ENCODE data around the gene GLIS1. TPM values are rescaled to one million over a fixed set of nuclear protein-coding genes. Genes with fewer than 3 reads are reported as not detected.

The GLIS1 gene
- total RNA-seq, 1 experiment from 2014 or later = 0.13 TPM

DNA sequence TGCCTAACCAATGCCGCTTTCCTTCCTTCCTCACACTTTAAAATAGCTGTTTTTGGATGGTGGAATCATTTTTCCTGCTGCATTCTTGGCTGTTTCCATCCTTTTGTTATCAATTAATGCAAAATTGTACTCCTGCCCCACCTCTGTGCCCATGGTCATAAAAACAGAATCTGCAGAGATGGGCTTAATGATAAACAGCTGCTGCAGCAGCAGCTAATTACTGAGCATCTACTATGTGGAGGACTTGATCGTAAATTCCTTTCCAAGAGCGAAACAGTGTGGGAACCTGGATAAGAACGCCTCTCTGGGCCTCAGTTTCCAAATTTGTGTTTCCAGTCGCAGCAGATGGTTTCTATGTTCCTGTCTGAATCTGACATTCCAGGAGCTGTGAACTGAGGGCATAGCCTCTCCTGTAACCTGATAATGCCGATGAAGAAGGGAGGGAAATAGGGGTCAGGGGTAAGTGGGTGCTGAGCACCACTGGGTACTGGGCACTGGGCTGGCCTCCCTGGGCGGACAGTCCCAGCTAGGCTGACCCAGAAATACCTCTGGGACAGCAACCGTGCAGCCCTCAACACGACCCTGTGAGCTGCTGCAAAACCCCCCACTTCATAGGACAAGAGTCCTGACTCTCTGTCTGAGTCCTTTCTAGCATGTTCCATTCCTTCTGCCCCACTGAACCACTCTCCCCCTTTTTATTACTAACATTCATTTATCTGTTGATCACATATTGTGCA lies 158.1 kb downstream of the GLIS1 start:
- H3K9me3 ChIP-seq (ENCODE audit: low read depth, low read length, poor library complexity, severe bottlenecking) = no peaks in the 10 kb centered on the region
- no peak overlapping the region for H3K27ac ChIP-seq (ENCODE audit: low read depth, low read length, poor library complexity, severe bottlenecking)
- intact Hi-C loops (cut with micrococcal nuclease; ENCODE audit: unreplicated experiment) = no loop called here
- H3K36me3 ChIP-seq (ENCODE audit: insufficient read depth, low read length, poor library complexity, severe bottlenecking) = no peaks in the 10 kb centered on the region
- CTCF ChIA-PET = no interaction called here
- POLR2A ChIA-PET (ENCODE audit: low non-redundant PET) = no interaction called here
- H3K4me3 ChIP-seq (ENCODE audit: low read depth, low read length, poor library complexity, severe bottlenecking) = no peak overlapping the region
- no peak for TF ChIP-seq EZH2 (IDR thresholded peaks at IDR 0.05; ENCODE audit: borderline replicate concordance, low read depth, low read length, poor library complexity, severe bottlenecking)
- TF ChIP-seq, protein P1, sequence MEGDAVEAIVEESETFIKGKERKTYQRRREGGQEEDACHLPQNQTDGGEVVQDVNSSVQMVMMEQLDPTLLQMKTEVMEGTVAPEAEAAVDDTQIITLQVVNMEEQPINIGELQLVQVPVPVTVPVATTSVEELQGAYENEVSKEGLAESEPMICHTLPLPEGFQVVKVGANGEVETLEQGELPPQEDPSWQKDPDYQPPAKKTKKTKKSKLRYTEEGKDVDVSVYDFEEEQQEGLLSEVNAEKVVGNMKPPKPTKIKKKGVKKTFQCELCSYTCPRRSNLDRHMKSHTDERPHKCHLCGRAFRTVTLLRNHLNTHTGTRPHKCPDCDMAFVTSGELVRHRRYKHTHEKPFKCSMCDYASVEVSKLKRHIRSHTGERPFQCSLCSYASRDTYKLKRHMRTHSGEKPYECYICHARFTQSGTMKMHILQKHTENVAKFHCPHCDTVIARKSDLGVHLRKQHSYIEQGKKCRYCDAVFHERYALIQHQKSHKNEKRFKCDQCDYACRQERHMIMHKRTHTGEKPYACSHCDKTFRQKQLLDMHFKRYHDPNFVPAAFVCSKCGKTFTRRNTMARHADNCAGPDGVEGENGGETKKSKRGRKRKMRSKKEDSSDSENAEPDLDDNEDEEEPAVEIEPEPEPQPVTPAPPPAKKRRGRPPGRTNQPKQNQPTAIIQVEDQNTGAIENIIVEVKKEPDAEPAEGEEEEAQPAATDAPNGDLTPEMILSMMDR (conservative IDR thresholded peaks at IDR 0.05; ENCODE audit: low read depth, low read length) = no peak
- H3K27me3 ChIP-seq (replicated peaks; ENCODE audit: insufficient read depth, low read depth, low read length, poor library complexity) = no peaks in the 10 kb centered on the region
- DNase-seq (ENCODE audit: low spot score) = no peak
- no TSS peak for BruUV-seq (replicated peaks)
- H3K4me1 ChIP-seq (ENCODE audit: insufficient read depth, low read length, poor library complexity, severe bottlenecking) = no peaks in the 10 kb centered on the region

DNA sequence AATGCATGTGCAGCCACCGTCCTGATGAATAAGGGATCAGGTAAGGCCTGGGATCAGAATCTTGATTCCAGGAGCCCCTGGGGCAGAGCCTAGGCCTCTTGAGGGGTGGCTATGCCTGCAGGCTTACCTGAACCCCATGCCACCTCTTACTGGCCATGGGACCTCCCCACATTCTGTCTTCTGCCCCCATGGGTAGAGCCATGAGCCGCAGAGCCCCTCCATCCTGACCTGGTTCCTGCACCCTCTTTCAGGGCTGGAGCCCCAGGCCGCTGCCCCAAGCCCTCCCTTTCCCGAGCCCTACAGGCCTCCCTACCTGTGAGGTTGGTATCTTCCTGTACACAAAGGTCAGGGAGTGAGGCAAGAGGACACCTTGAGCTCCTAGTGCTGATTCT lies 159.0 kb downstream of the GLIS1 start:
- ChIA-PET CTCF (no interaction called here), POLR2A (ENCODE audit: low non-redundant PET) (interaction anchor here (0.5 kb wide), 1 partner anchor 987 kb away, joined by 5 read pairs; no protein-coding TSS in a partner anchor)
- TF ChIP-seq EZH2 (IDR thresholded peaks at IDR 0.05; ENCODE audit: borderline replicate concordance, low read depth, low read length, poor library complexity, severe bottlenecking) = no peak
- TF ChIP-seq, protein P1 (conservative IDR thresholded peaks at IDR 0.05; ENCODE audit: low read depth, low read length) = no peak
- no peak for DNase-seq (ENCODE audit: low spot score)
- H3K4me3 ChIP-seq (ENCODE audit: low read depth, low read length, poor library complexity, severe bottlenecking) = no peak overlapping the region
- intact Hi-C loops (cut with micrococcal nuclease; ENCODE audit: unreplicated experiment) = no loop called here
- BruUV-seq (replicated peaks) = no TSS peak
- no peaks in the 10 kb centered on the region for H3K9me3 ChIP-seq (ENCODE audit: low read depth, low read length, poor library complexity, severe bottlenecking)
- H3K27me3 ChIP-seq (replicated peaks; ENCODE audit: insufficient read depth, low read depth, low read length, poor library complexity) = no peaks in the 10 kb centered on the region
- no peaks in the 10 kb centered on the region for H3K4me1 ChIP-seq (ENCODE audit: insufficient read depth, low read length, poor library complexity, severe bottlenecking)
- no peak overlapping the region for H3K27ac ChIP-seq (ENCODE audit: low read depth, low read length, poor library complexity, severe bottlenecking)
- no peaks in the 10 kb centered on the region for H3K36me3 ChIP-seq (ENCODE audit: insufficient read depth, low read length, poor library complexity, severe bottlenecking)

DNA sequence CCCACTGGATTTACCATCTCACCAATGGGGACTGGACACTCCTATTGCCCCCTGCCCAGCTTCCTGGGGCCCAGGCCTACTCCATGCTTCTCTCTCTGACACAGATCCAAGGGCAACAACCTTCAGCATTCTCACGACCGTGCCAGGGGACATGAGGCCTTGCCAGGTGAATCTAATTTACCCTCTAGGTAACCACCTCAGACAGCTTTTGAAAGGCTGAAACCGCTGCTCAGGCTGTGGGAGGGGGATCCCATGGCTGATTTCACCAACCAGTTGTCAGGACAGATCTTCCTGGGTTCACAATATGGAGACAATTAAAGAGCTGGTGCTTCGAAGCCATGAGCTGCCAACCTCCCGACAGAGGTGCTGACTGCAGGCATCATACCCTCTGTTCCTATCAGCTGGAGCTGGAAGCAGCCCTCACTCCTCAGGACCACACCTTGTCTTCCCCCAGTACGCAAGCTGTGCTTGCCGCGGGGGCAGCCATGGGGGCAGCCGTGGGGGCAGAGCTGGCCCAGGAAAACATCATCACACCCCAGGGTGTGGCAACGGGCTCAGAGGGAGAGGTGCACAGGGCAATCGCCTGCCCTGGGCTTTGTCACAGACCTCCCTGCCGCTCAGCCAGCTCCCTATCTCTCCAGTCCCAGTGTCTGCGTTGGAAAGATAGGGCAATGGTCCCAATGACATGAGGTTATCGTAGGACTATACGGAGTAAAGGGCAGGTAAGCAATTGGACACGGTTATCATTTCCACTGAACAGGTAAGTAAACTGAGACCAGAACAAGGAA lies 159.5 kb downstream of the GLIS1 start:
- Histone ChIP-seq H3K36me3 (ENCODE audit: insufficient read depth, low read length, poor library complexity, severe bottlenecking) (no peaks in the 10 kb centered on the region), H3K4me3 (ENCODE audit: low read depth, low read length, poor library complexity, severe bottlenecking) (no peak overlapping the region), H3K4me1 (ENCODE audit: insufficient read depth, low read length, poor library complexity, severe bottlenecking) (no peaks in the 10 kb centered on the region), H3K27me3 (replicated peaks; ENCODE audit: insufficient read depth, low read depth, low read length, poor library complexity) (no peaks in the 10 kb centered on the region), H3K9me3 (ENCODE audit: low read depth, low read length, poor library complexity, severe bottlenecking) (no peaks in the 10 kb centered on the region), H3K27ac (ENCODE audit: low read depth, low read length, poor library complexity, severe bottlenecking) (no peak overlapping the region)
- ChIA-PET CTCF (no interaction called here), POLR2A (ENCODE audit: low non-redundant PET) (interaction anchor here (0.5 kb wide), 2 partner anchors 166 to 987 kb away, joined by 3 to 5 read pairs; no protein-coding TSS in a partner anchor)
- TF ChIP-seq EZH2 (IDR thresholded peaks at IDR 0.05; ENCODE audit: borderline replicate concordance, low read depth, low read length, poor library complexity, severe bottlenecking) = no peak
- TF ChIP-seq, protein P1 (conservative IDR thresholded peaks at IDR 0.05; ENCODE audit: low read depth, low read length) = no peak
- intact Hi-C loops (cut with micrococcal nuclease; ENCODE audit: unreplicated experiment) = no loop called here
- DNase-seq (ENCODE audit: low spot score) = no peak
- no TSS peak for BruUV-seq (replicated peaks)

Measured in A673 (cell line).